Mammary epithelial cell (primary cell): ENCODE results near the gene MSANTD2.
A peak's percentile ranks its signal among the peaks of the same experiment; 100 is the strongest.

ENCODE experiments used
- CTCF ChIP-seq, 2 donors: IDR thresholded peaks in 1 of 2; conservative IDR thresholded peaks in 1 of 2; 2 replicates each; pipeline ENCODE4 v1.5.1; 2011 to 2012; ENCODE audit warnings: inconsistent platforms in 2 of 2, low read length in 2 of 2, mild to moderate bottlenecking in 2 of 2, control low read depth in 1 of 2, low read depth in 1 of 2; ENCODE audit not compliant: insufficient read depth in 1 of 2; ENCODE audit errors: extremely low read depth in 1 of 2
- EZH2 ChIP-seq: IDR thresholded peaks from 2 replicates; pipeline ENCODE4 v1.6.1; 2012; ENCODE audit warnings: low read length, inconsistent platforms, borderline replicate concordance

DNA sequence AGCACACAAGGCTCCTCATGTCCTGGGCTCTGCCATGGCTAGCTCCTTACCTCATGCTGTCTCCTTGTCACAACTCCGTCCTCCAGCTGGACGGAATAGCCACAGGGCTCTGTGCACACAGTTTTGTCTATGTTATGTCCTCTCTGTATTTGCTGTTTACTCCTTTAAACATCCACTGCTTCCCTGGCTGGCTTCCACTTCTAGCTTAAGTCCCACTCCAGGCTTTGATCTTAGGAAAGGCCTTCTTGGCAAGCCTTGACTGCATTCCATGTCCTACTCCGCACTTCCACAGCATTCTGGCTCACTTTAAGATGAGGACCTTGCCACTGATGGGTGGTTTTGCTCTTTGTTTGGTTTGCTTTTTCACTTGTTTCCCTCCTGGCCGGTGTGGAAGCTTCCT is 42.1 kb upstream of the MSANTD2 start:
- TF ChIP-seq CTCF (conservative IDR thresholded peaks at IDR 0.05 in 1 of 2, IDR thresholded peaks at IDR 0.05 in 1 of 2; ENCODE audit: extremely low read depth in 1 of 2, insufficient read depth in 1 of 2, low read depth in 1 of 2, low read length in 2 of 2) (no peak), EZH2 (peak; percentile 40)
